Aorta (tissue), 5 donors: ENCODE measurements around the gene TIE1. TPM values are rescaled to one million over a fixed set of nuclear protein-coding genes. Genes with fewer than 3 reads are reported as not detected.

Experiments used
- ATAC-seq: fragments of 200-7000 bp; cut with Tn5 transposase; one replicate; pipeline ENCODE4 v1.9.1; 2022; ENCODE audit warnings: moderate library complexity; ENCODE audit not compliant: low FRiP score
- DNase-seq, 2 donors: peaks; one replicate each; pipeline ENCODE4 v3.0.0-alpha.2; 2020
- H3K27ac ChIP-seq, 2 donors: one replicate each; pipeline ENCODE4 v1.5.1; 2013; ENCODE audit warnings: low read length in 2 of 2, mild to moderate bottlenecking in 2 of 2, moderate library complexity in 2 of 2, control low read depth in 1 of 2, inconsistent platforms in 1 of 2, low read depth in 1 of 2
- H3K27me3 ChIP-seq, 2 donors: one replicate each; pipeline ENCODE4 v1.6.1; 2013; ENCODE audit warnings: control low read depth in 1 of 2, low read length in 1 of 2, mild to moderate bottlenecking in 1 of 2, moderate library complexity in 1 of 2; ENCODE audit not compliant: insufficient read depth in 2 of 2, control insufficient read depth in 1 of 2
- H3K36me3 ChIP-seq, 2 donors: one replicate each; pipeline ENCODE4 v1.6.1; 2013; ENCODE audit warnings: control low read depth in 1 of 2, low read length in 1 of 2, mild to moderate bottlenecking in 1 of 2; ENCODE audit not compliant: insufficient read depth in 2 of 2, control insufficient read depth in 1 of 2
- H3K4me1 ChIP-seq, 2 donors: one replicate each; pipeline ENCODE4 v1.6.1; 2013; ENCODE audit warnings: low read length in 2 of 2, control low read depth in 1 of 2, mild to moderate bottlenecking in 1 of 2, moderate library complexity in 1 of 2; ENCODE audit not compliant: insufficient read depth in 2 of 2, control insufficient read depth in 1 of 2
- H3K4me3 ChIP-seq, 2 donors: one replicate each; pipeline ENCODE4 v1.5.1; 2013; ENCODE audit warnings: low read length in 2 of 2, control low read depth in 1 of 2, mild to moderate bottlenecking in 1 of 2
- H3K9me3 ChIP-seq: one replicate; pipeline ENCODE4 v1.6.1; 2013; ENCODE audit warnings: mild to moderate bottlenecking, low read length; ENCODE audit not compliant: control insufficient read depth
- WGBS, 2 donors: extraction: QIAGEN DNeasy Blood & Tissue Kit; methylation state at CpG; one replicate each; pipeline ENCODE4 v1.1.7; 2013; 5-methylcytosine and 5-hydroxymethylcytosine counted together
- intact Hi-C, 2 donors: fragments of 100-400 bp; cut with DNase I; formaldehyde crosslinking; loops; one replicate each; pipeline versions ENCODE4 v1.14.2 to v1.15.0; 2022
- microRNA-seq, 2 donors: library from miRNA; unstranded; fragments of <30 nt; microRNA quantifications; one replicate each; pipeline ENCODE4 v1.2.0, GENCODE V29; 2020
- polyA plus RNA-seq, 2 donors: library from polyadenylated mRNA; stranded (reverse); fragments of 200-250 nt; gene quantifications; one replicate each; pipeline ENCODE4 v1.2.3, GENCODE V29; 2013
- total RNA-seq, 2 donors: library from RNA; stranded (reverse); fragmentation: NEBNext Ultra II Directional; extraction: Animal tissue kit (Norgen Biotek cat#: 25700); gene quantifications; one replicate each; pipeline ENCODE4 v1.2.1, GENCODE V29; 2021
- donor health status: healthy with polysubstance abuse.
- donor health status: Bipolar disorder and iron deficiency.
- donor health status: DM: no; HTN: no; CAD: no.
- donor health status: DM: no; HTN: no; CAD: no.
- donor health status: DM: yes; HTN: yes; CAD: no.

The TIE1 gene
- total and polyA plus RNA-seq, 4 donors, result 4.0 to 65.3 (median 22.6) TPM

- 83 to 85% methylated on average over 4 of the region's 4 CpGs for WGBS, 2 donors
- intact Hi-C loops, result no loop called here
- no peak for DNase-seq
- Histone ChIP-seq H3K4me1 (peaks cover 0 to 4% of the 10 kb centered on the region in 2 donors), H3K4me3 (no peak overlapping the region), H3K27ac (no peak overlapping the region), H3K27me3 (no peaks in the 10 kb centered on the region), H3K9me3 (no peaks in the 10 kb centered on the region), H3K36me3 (no peaks in the 10 kb centered on the region)
- no peak for ATAC-seq
These were observed 69.8 kb downstream of the TIE1 start for GRCh38 chr1:43370564-43370963.

DNA sequence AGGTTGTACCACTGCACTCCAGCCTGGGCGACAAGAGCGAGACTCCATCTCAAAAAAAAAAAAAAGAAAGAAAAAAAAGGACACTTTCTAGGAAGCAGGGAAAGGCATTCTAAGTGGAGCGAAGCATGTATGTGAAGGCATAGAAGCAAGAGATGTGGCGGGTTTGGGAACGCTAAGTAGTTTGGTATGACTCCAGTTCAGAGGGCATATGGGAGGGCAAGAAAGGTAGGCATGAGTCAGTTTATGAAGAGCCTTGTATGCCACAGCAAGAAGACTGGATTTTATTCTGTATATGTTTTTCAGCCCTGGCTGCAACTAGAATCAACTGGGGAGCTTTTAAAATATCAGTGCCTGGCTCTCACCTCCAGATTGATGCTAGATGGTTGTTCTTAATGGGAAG, 71.4 kb downstream of the TIE1 start:
- DNase-seq (no peak), ATAC-seq (no peak)
- intact Hi-C loops, result no loop called here
- Histone ChIP-seq H3K4me3 (no peak overlapping the region), H3K4me1 (peaks cover 0 to 4% of the 10 kb centered on the region in 2 donors), H3K27ac (no peak overlapping the region), H3K27me3 (no peaks in the 10 kb centered on the region), H3K36me3 (no peaks in the 10 kb centered on the region), H3K9me3 (no peaks in the 10 kb centered on the region)
- WGBS, 2 donors, result 97% methylated on average over 5 of the region's 5 CpGs

Small RNAs within 50 kb of the gene (microRNA-seq; reads per million reads assigned to microRNA genes)
- 2.0 to 8.3 reads per million in 2 donors for gene MIR6734

Other genes starting within 250 kb of the TIE1 start
- 10 to 100 TPM; 28.0 to 29.0 TPM for gene EBNA1BP2, start 128.7 kb upstream of the TIE1 start, total RNA-seq
- 10 to 100 TPM; 52.6 to 58.6 TPM for gene EBNA1BP2, start 128.7 kb upstream of the TIE1 start, polyA plus RNA-seq
- gene CFAP57, start 128.7 kb upstream of the TIE1 start, total RNA-seq, result under 1 TPM in 1 of 2 donors, not detected in 1; 0.13 TPM
- gene CFAP57, start 128.7 kb upstream of the TIE1 start, polyA plus RNA-seq, result 1 to 10 TPM in 1 of 2 donors, under 1 TPM in 1; under 0.01 to 1.3 TPM
- gene TMEM125, start 31.0 kb upstream of the TIE1 start, total RNA-seq, result not detected
- 1 to 10 TPM in 1 of 2 donors, not detected in 1; 6.1 TPM for gene TMEM125, start 31.0 kb upstream of the TIE1 start, polyA plus RNA-seq
- gene C1orf210, start 15.4 kb upstream of the TIE1 start, total RNA-seq, result not detected
- gene C1orf210, start 15.4 kb upstream of the TIE1 start, polyA plus RNA-seq, result 1 to 10 TPM in 1 of 2 donors, not detected in 1; 2.3 TPM
- under 1 TPM; 0.18 to 0.52 TPM for gene MPL, start 36.8 kb downstream of the TIE1 start, total RNA-seq
- gene MPL, start 36.8 kb downstream of the TIE1 start, polyA plus RNA-seq, result under 1 TPM in 1 of 2 donors, not detected in 1; 0.20 TPM
- gene CDC20, start 58.0 kb downstream of the TIE1 start, total RNA-seq, result 1 to 10 TPM in 1 of 2 donors, under 1 TPM in 1; 0.68 to 1.1 TPM
- gene CDC20, start 58.0 kb downstream of the TIE1 start, polyA plus RNA-seq, result 1 to 10 TPM in 1 of 2 donors, under 1 TPM in 1; 0.36 to 1.0 TPM
- gene ELOVL1, start 67.0 kb downstream of the TIE1 start, total RNA-seq, result 10 to 100 TPM; 57.4 to 57.9 TPM
- 10 to 100 TPM; 27.8 to 60.5 TPM for gene ELOVL1, start 67.0 kb downstream of the TIE1 start, polyA plus RNA-seq
- gene MED8, start 88.8 kb downstream of the TIE1 start, total RNA-seq, result 10 to 100 TPM; 32.6 to 34.9 TPM
- 10 to 100 TPM; 28.9 to 32.2 TPM for gene MED8, start 88.8 kb downstream of the TIE1 start, polyA plus RNA-seq
- gene SZT2, start 88.9 kb downstream of the TIE1 start, total RNA-seq, result 10 to 100 TPM; 70.6 to 91.5 TPM
- gene SZT2, start 88.9 kb downstream of the TIE1 start, polyA plus RNA-seq, result 10 to 100 TPM in 1 of 2 donors, 1 to 10 TPM in 1; 5.6 to 22.6 TPM
- gene HYI, start 152.9 kb downstream of the TIE1 start, total RNA-seq, result 10 to 100 TPM; 38.0 to 63.3 TPM
- 100 to 1,000 TPM in 1 of 2 donors, 10 to 100 TPM in 1; 63.9 to 190 TPM for gene HYI, start 152.9 kb downstream of the TIE1 start, polyA plus RNA-seq
- 10 to 100 TPM; 59.6 to 86.2 TPM for gene PTPRF, start 229.9 kb downstream of the TIE1 start, total RNA-seq
- 10 to 100 TPM; 11.6 to 21.7 TPM for gene PTPRF, start 229.9 kb downstream of the TIE1 start, polyA plus RNA-seq